HEK293 (cell line): ENCODE measurements around the gene RNF224.

Experiments
- CTCF ChIA-PET: fragments of 350-600 bp; formaldehyde crosslinking; extraction: SDS; loops from one replicate; lab custom pipeline; 2021; ENCODE audit warnings: antibody characterized with exemption; lab: Yijun Ruan, JAX
- POLR2A ChIA-PET: fragments of 300-600 bp; formaldehyde crosslinking; extraction: SDS; loops from one replicate; lab custom pipeline; 2020; ENCODE audit warnings: antibody characterized with exemption, inconsistent platforms; lab: Yijun Ruan, JAX
- H3K27ac ChIP-seq: fragments of 200-500 bp; sonication (Bioruptor generic); 2 replicates; pipeline ENCODE4 v1.5.1; 2014; ENCODE audit warnings: low read depth, low read length, control low read depth, inconsistent platforms; ENCODE audit errors: extremely low read depth
- H3K36me3 ChIP-seq, 2 experiments: fragments of 200-500 bp in 1 of 2; sonication (Bioruptor generic) in 1 of 2; 1 replicate in 1 of 2; 2 replicates in 1 of 2; pipeline ENCODE4 v1.5.1; 2014 to 2017; ENCODE audit warnings: inconsistent platforms in 2 of 2, low read length in 2 of 2; ENCODE audit not compliant: control insufficient read depth in 2 of 2, insufficient read depth in 1 of 2
- H3K4me1 ChIP-seq: fragments of 200-500 bp; sonication (Bioruptor generic); 2 replicates; pipeline ENCODE4 v1.5.1; 2014; ENCODE audit warnings: mild to moderate bottlenecking, low read length, inconsistent platforms; ENCODE audit not compliant: control insufficient read depth, insufficient read depth
- H3K4me3 ChIP-seq: 2 replicates; pipeline ENCODE4 v1.5.1; 2011; ENCODE audit warnings: low read depth, mild to moderate bottlenecking, control low read depth, low read length, moderate library complexity
- H3K9me3 ChIP-seq: fragments of 200-500 bp; sonication (Bioruptor generic); 2 replicates; pipeline ENCODE4 v1.5.1; 2014; ENCODE audit warnings: low read depth, low read length, inconsistent platforms; ENCODE audit not compliant: control insufficient read depth, insufficient read depth
- ATF2 ChIP-seq: fragments of 450-650 bp; formaldehyde crosslinking; IDR thresholded peaks from 2 replicates; pipeline ENCODE4 v1.5.1; 2016; ENCODE audit warnings: missing biosample characterization, missing genetic modification characterization, low read depth
- BCL11A ChIP-seq: fragments of 450-650 bp; formaldehyde crosslinking; IDR thresholded peaks from 2 replicates; pipeline ENCODE4 v1.5.1; 2016; ENCODE audit warnings: low read depth, missing biosample characterization, missing genetic modification characterization
- BCL11B ChIP-seq: fragments of 450-650 bp; formaldehyde crosslinking; IDR thresholded peaks from 2 replicates; pipeline ENCODE4 v1.5.1; 2016; ENCODE audit warnings: low read depth, missing biosample characterization, missing genetic modification characterization
- EGR2 ChIP-seq: fragments of 450-650 bp; formaldehyde crosslinking; IDR thresholded peaks from 2 replicates; pipeline ENCODE4 v1.5.1; 2016; ENCODE audit warnings: low read depth, missing biosample characterization, missing genetic modification characterization
- GLIS2 ChIP-seq: fragments of 450-650 bp; formaldehyde crosslinking; IDR thresholded peaks from 2 replicates; pipeline ENCODE4 v1.5.1; 2016; ENCODE audit warnings: missing biosample characterization, missing genetic modification characterization
- KLF8 ChIP-seq: fragments of 450-650 bp; formaldehyde crosslinking; IDR thresholded peaks from 2 replicates; pipeline ENCODE4 v1.5.1; 2016; ENCODE audit warnings: missing biosample characterization, missing genetic modification characterization
- SCRT2 ChIP-seq: fragments of 450-650 bp; formaldehyde crosslinking; IDR thresholded peaks from 2 replicates; pipeline ENCODE4 v1.5.1; 2016; ENCODE audit warnings: missing biosample characterization, missing genetic modification characterization
- TCF7L2 ChIP-seq: IDR thresholded peaks from 2 replicates; pipeline ENCODE4 v1.6.1; 2011; ENCODE audit warnings: low read depth, mild to moderate bottlenecking, inconsistent platforms, low read length, moderate library complexity, borderline replicate concordance
- ZBTB48 ChIP-seq: fragments of 450-650 bp; formaldehyde crosslinking; IDR thresholded peaks from 2 replicates; pipeline ENCODE4 v1.5.1; 2016; ENCODE audit warnings: missing biosample characterization, missing genetic modification characterization
- ZBTB8A ChIP-seq: fragments of 450-650 bp; formaldehyde crosslinking; IDR thresholded peaks from 2 replicates; pipeline ENCODE4 v1.5.1; 2016; ENCODE audit warnings: missing biosample characterization, missing genetic modification characterization
- ZEB2 ChIP-seq: fragments of 450-650 bp; formaldehyde crosslinking; IDR thresholded peaks from 2 replicates; pipeline ENCODE4 v1.5.1; 2016; ENCODE audit warnings: missing biosample characterization, missing genetic modification characterization
- ZFHX2 ChIP-seq: fragments of 450-650 bp; formaldehyde crosslinking; conservative IDR thresholded peaks from 2 replicates; pipeline ENCODE4 v1.5.1; 2016; ENCODE audit warnings: missing biosample characterization, missing genetic modification characterization
- ZNF138 ChIP-seq: fragments of 450-650 bp; formaldehyde crosslinking; IDR thresholded peaks from 2 replicates; pipeline ENCODE4 v1.5.1; 2016; ENCODE audit warnings: missing biosample characterization, missing genetic modification characterization, borderline replicate concordance
- ZNF202 ChIP-seq: fragments of 450-650 bp; formaldehyde crosslinking; IDR thresholded peaks from 2 replicates; pipeline ENCODE4 v1.5.1; 2016; ENCODE audit warnings: missing biosample characterization, missing genetic modification characterization, borderline replicate concordance
- ZNF280D ChIP-seq: fragments of 450-650 bp; formaldehyde crosslinking; IDR thresholded peaks from 2 replicates; pipeline ENCODE4 v1.5.1; 2016; ENCODE audit warnings: missing biosample characterization, missing genetic modification characterization
- ZNF292 ChIP-seq: fragments of 450-650 bp; formaldehyde crosslinking; IDR thresholded peaks from 2 replicates; pipeline ENCODE4 v1.5.1; 2016; ENCODE audit warnings: low read depth, missing biosample characterization, missing genetic modification characterization, borderline replicate concordance
- ZNF335 ChIP-seq: fragments of 450-650 bp; formaldehyde crosslinking; conservative IDR thresholded peaks from 2 replicates; pipeline ENCODE4 v1.5.1; 2016; ENCODE audit warnings: missing biosample characterization, missing genetic modification characterization
- ZNF600 ChIP-seq: fragments of 450-650 bp; formaldehyde crosslinking; IDR thresholded peaks from 2 replicates; pipeline ENCODE4 v1.5.1; 2016; ENCODE audit warnings: missing biosample characterization, missing genetic modification characterization
- ZNF645 ChIP-seq: fragments of 450-650 bp; formaldehyde crosslinking; IDR thresholded peaks from 2 replicates; pipeline ENCODE4; 2016; ENCODE audit warnings: missing biosample characterization, missing genetic modification characterization
- ZSCAN23 ChIP-seq: fragments of 450-650 bp; formaldehyde crosslinking; IDR thresholded peaks from 2 replicates; pipeline ENCODE4 v1.5.1; 2016; ENCODE audit warnings: missing biosample characterization, missing genetic modification characterization
- TF ChIP-seq, protein P1 (sequence below): fragments of 450-650 bp; formaldehyde crosslinking; IDR thresholded peaks from 2 replicates; pipeline ENCODE4 v1.5.1; 2016; ENCODE audit warnings: missing biosample characterization, missing genetic modification characterization
- TF ChIP-seq, protein P2 (sequence below): fragments of 450-650 bp; formaldehyde crosslinking; IDR thresholded peaks from 2 replicates; pipeline ENCODE4 v1.5.1; 2016; ENCODE audit warnings: missing biosample characterization, missing genetic modification characterization

RNF224 gene

DNA sequence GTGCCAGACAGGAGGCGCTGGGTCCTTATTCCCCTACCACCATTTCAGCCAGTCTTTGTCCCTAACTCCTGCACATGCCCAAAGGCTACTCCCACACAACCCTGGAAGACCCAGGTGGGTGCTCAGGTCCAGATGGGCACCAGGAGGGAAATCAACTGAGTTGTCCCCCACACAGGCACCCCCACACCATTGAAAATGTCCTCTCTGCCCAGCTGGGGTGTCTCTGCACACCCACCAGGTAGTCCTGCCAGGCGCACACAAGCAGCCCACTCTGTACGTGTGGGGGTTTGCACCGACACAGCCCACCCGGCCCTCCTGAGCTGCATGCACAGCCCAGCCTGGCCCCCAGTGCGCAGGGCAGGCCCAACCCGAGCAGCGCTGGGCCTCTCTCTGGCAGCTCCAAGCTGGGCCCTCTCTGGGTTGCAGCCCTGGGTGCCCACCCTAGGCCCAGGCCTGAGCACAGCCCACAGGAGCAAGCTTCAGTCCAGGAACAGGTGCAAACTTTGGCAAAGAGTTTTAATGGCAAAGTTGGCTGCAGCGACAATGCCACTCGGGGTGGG lies 7.5 kb upstream of the RNF224 start:
- Histone ChIP-seq H3K36me3 (peaks cover 0 to 47% of the 10 kb centered on the region in 2 experiments; a peak in 1 of 3 replicates), H3K9me3 (no peaks in the 10 kb centered on the region), H3K4me1 (peaks cover 4% of the 10 kb centered on the region), H3K27ac (no peak overlapping the region), H3K4me3 (no peak overlapping the region)
- CTCF ChIA-PET: interaction anchor here (0.7 kb wide), 1 partner anchor 322 kb away, joined by 3 read pairs; no protein-coding TSS in a partner anchor
- peak; percentile 82 for TF ChIP-seq ZFHX2 (tag by site-specific recombination)
- no peak for TF ChIP-seq TCF7L2
- no peak for TF ChIP-seq ZNF138 (tag by site-specific recombination)
- TF ChIP-seq BCL11B: 0 out of 2 replicates have a peak, but pooled peaks have one; percentile 15
- TF ChIP-seq EGR2: peak; percentile 84
- no peak for TF ChIP-seq ZNF280D (tag by site-specific recombination)
- POLR2A ChIA-PET: interaction anchor here (0.5 to 17.2 kb wide), 9 partner anchors 11 to 133 kb away, joined by 3 to 304 read pairs (median 6); partner anchors contain the start of genes MAN1B1, NDOR1, TMEM203 and TPRN

GRCh38 chr9:137220317-137221094 lies 6.8 kb upstream of the RNF224 start:
- CTCF ChIA-PET: interaction anchor here (0.7 kb wide), 2 partner anchors 40 to 321 kb away, joined by 3 read pairs; no protein-coding TSS in a partner anchor
- peaks cover 4% of the 10 kb centered on the region for H3K4me1 ChIP-seq
- peaks cover 0 to 40% of the 10 kb centered on the region in 2 experiments; a peak in 1 of 3 replicates for H3K36me3 ChIP-seq
- H3K27ac ChIP-seq: no peak overlapping the region
- POLR2A ChIA-PET: interaction anchor here (1.0 to 17.2 kb wide), 5 partner anchors 12 to 93 kb away, joined by 3 to 304 read pairs (median 5); partner anchors contain the start of genes NDOR1, TMEM203, TPRN and TUBB4B
- H3K4me3 ChIP-seq: no peak overlapping the region
- no peaks in the 10 kb centered on the region for H3K9me3 ChIP-seq
- TF ChIP-seq BCL11A: 0 out of 2 replicates have a peak, but pooled peaks have one; percentile 45
- no peak for TF ChIP-seq ZNF335 (tag by site-specific recombination)
- no peak for TF ChIP-seq ZNF645 (tag by site-specific recombination)
- TF ChIP-seq ZBTB48 (tag by site-specific recombination): peak; percentile 24; the same call in 1 of the 2 replicates
- TF ChIP-seq SCRT2 (tag by site-specific recombination): peak; percentile 46; the same call in 1 of the 2 replicates
- TF ChIP-seq GLIS2 (tag by site-specific recombination): peak; percentile 50; the same call in 1 of the 2 replicates
- TF ChIP-seq ZNF600 (tag by site-specific recombination): peak; percentile 89
- TF ChIP-seq KLF8 (tag by site-specific recombination): peak; percentile 20; the same call in 1 of the 2 replicates
- TF ChIP-seq ZBTB8A (tag by site-specific recombination): peak; percentile 51
- TF ChIP-seq, protein P1, sequence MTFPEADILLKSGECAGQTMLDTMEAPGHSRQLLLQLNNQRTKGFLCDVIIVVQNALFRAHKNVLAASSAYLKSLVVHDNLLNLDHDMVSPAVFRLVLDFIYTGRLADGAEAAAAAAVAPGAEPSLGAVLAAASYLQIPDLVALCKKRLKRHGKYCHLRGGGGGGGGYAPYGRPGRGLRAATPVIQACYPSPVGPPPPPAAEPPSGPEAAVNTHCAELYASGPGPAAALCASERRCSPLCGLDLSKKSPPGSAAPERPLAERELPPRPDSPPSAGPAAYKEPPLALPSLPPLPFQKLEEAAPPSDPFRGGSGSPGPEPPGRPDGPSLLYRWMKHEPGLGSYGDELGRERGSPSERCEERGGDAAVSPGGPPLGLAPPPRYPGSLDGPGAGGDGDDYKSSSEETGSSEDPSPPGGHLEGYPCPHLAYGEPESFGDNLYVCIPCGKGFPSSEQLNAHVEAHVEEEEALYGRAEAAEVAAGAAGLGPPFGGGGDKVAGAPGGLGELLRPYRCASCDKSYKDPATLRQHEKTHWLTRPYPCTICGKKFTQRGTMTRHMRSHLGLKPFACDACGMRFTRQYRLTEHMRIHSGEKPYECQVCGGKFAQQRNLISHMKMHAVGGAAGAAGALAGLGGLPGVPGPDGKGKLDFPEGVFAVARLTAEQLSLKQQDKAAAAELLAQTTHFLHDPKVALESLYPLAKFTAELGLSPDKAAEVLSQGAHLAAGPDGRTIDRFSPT (tag by site-specific recombination): 0 out of 2 replicates have a peak, but pooled peaks have one; percentile 42
- no peak for TF ChIP-seq ZNF292 (tag by site-specific recombination)
- 0 out of 2 replicates have a peak, but pooled peaks have one; percentile 4 for TF ChIP-seq ZNF202
- TF ChIP-seq ATF2 (tag by site-specific recombination): 0 out of 2 replicates have a peak, but pooled peaks have one; percentile 28
- TF ChIP-seq ZSCAN23 (tag by site-specific recombination): no peak
- TF ChIP-seq ZEB2 (tag by site-specific recombination): 0 out of 2 replicates have a peak, but pooled peaks have one; percentile 21
- TF ChIP-seq, protein P2, sequence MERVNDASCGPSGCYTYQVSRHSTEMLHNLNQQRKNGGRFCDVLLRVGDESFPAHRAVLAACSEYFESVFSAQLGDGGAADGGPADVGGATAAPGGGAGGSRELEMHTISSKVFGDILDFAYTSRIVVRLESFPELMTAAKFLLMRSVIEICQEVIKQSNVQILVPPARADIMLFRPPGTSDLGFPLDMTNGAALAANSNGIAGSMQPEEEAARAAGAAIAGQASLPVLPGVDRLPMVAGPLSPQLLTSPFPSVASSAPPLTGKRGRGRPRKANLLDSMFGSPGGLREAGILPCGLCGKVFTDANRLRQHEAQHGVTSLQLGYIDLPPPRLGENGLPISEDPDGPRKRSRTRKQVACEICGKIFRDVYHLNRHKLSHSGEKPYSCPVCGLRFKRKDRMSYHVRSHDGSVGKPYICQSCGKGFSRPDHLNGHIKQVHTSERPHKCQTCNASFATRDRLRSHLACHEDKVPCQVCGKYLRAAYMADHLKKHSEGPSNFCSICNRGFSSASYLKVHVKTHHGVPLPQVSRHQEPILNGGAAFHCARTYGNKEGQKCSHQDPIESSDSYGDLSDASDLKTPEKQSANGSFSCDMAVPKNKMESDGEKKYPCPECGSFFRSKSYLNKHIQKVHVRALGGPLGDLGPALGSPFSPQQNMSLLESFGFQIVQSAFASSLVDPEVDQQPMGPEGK: peak; percentile 77
